Neural crest cell (in vitro differentiated cells): ENCODE data around the gene MRPL30. TPM values are rescaled to one million over a fixed set of nuclear protein-coding genes. Genes with fewer than 3 reads are reported as not detected.
"Not testable (repeated sequence)": the region's sequence is repeated elsewhere in the genome, so short reads cannot be mapped to it uniquely, and the experiment has no call there.

Experiments used
- DNase-seq: peaks from one replicate; pipeline ENCODE4 v3.0.0; 2021; ENCODE audit warnings: low read depth, mixed read lengths, low spot score
- H3K27ac Mint-ChIP-seq: one replicate; pipeline ENCODE4 v1.8.0; 2021; ENCODE audit warnings: mild to moderate bottlenecking, mixed read lengths; ENCODE audit not compliant: unreplicated experiment
- H3K27me3 Mint-ChIP-seq: 2 replicates; pipeline ENCODE4 v1.8.0; 2021; ENCODE audit warnings: low read depth, mild to moderate bottlenecking, mixed read lengths
- H3K36me3 Mint-ChIP-seq: 2 replicates; pipeline ENCODE4 v1.8.0; 2021; ENCODE audit warnings: low read depth, mild to moderate bottlenecking, mixed read lengths
- H3K4me1 Mint-ChIP-seq: 2 replicates; pipeline ENCODE4 v1.8.0; 2021; ENCODE audit warnings: mixed read lengths
- H3K4me3 Mint-ChIP-seq: one replicate; pipeline ENCODE4 v1.8.0; 2021; ENCODE audit warnings: mild to moderate bottlenecking, mixed read lengths
- H3K9me3 Mint-ChIP-seq: 2 replicates; pipeline ENCODE4 v1.8.0; 2021; ENCODE audit warnings: mixed read lengths
- total RNA-seq: library from RNA; stranded (reverse); gene quantifications from 2 replicates; pipeline ENCODE4 v1.2.1, GENCODE V29; 2021
- TF ChIP-seq, protein P1 (sequence below): fragments of 200-600 bp; sonication (generic); conservative IDR thresholded peaks from 2 replicates; pipeline ENCODE4 v1.5.0; 2021; ENCODE audit warnings: antibody characterized with exemption, mild to moderate bottlenecking

MRPL30 gene
- total RNA-seq, 1 donor from 2014 or later = 44.3 TPM

DNA sequence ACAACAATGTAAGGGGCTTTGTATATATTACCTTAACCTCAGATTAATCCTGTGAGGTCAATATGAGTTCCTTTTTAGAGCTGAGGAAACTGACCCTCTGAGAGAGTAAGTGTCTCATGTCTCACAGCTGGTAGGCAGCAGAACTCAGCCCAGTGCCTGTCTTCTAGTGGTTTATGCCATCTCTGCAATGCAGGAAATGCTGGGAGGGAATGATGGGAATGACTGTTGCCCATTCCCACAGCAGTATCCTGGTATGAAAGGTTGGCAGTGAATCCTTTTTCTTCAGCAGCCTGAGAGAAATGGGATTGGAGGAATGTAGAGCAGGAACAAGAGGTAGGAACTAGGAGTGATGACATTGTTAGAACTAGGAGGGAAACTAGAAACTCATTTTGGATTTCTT is 6.0 kb downstream of the MRPL30 start:
- no peak for DNase-seq
- Mint-ChIP-seq H3K4me3 (no peak overlapping the region), H3K36me3 (peaks cover 22% of the 10 kb centered on the region), H3K27ac (no peak overlapping the region), H3K27me3 (no peaks in the 10 kb centered on the region), H3K4me1 (peaks cover 6% of the 10 kb centered on the region), H3K9me3 (peaks cover 3% of the 10 kb centered on the region)
- TF ChIP-seq, protein P1, sequence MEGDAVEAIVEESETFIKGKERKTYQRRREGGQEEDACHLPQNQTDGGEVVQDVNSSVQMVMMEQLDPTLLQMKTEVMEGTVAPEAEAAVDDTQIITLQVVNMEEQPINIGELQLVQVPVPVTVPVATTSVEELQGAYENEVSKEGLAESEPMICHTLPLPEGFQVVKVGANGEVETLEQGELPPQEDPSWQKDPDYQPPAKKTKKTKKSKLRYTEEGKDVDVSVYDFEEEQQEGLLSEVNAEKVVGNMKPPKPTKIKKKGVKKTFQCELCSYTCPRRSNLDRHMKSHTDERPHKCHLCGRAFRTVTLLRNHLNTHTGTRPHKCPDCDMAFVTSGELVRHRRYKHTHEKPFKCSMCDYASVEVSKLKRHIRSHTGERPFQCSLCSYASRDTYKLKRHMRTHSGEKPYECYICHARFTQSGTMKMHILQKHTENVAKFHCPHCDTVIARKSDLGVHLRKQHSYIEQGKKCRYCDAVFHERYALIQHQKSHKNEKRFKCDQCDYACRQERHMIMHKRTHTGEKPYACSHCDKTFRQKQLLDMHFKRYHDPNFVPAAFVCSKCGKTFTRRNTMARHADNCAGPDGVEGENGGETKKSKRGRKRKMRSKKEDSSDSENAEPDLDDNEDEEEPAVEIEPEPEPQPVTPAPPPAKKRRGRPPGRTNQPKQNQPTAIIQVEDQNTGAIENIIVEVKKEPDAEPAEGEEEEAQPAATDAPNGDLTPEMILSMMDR = no peak

DNA sequence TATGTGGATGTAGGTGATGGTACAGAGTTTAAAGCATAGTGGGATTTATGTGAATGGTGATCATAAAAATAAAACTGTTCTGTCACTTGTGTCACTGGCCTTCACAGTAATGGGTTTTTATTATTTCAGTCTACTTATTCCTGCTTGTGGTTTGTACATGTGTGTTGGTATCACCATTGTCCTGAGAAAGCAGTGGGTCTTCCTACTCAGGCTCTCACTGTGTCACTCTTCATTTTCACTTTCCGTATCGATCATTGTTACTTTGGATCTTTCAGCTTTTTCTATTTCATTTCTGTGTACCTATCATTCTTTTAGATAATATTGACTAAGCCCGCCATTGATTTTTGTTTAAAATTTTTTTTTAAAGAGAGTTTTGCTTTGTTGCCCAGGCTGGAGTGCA is 7.4 kb downstream of the MRPL30 start:
- H3K4me3 Mint-ChIP-seq = no peak overlapping the region
- peaks cover 32% of the 10 kb centered on the region for H3K36me3 Mint-ChIP-seq
- TF ChIP-seq, protein P1 = no peak
- H3K9me3 Mint-ChIP-seq = peaks cover 6% of the 10 kb centered on the region
- DNase-seq = no peak
- H3K27me3 Mint-ChIP-seq = no peaks in the 10 kb centered on the region
- H3K4me1 Mint-ChIP-seq = no peaks in the 10 kb centered on the region
- no peak overlapping the region for H3K27ac Mint-ChIP-seq

DNA sequence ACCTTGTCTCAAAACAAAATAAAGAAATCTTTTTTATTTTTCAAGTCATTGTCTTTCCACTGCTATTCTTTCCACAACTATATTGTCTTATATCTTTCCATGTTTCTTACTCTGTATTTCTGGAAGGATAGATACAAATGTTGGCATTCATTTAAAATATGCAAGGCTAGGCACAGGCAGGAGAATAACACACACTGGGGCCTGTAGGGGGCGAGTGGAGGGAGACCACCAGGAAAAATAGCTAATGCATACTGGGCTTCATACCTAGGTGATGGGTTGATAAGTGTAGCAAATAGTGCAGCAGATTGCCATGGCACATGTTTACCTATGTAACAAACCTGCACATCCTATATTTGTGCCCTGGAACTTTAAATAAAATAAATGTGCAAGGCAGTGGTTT is 9.6 kb downstream of the MRPL30 start:
- TF ChIP-seq, protein P1 = peak; percentile 27
- no peak overlapping the region for H3K27ac Mint-ChIP-seq
- no peak overlapping the region for H3K4me3 Mint-ChIP-seq
- peaks cover 40% of the 10 kb centered on the region for H3K36me3 Mint-ChIP-seq
- no peaks in the 10 kb centered on the region for H3K4me1 Mint-ChIP-seq
- H3K9me3 Mint-ChIP-seq = peaks cover 6% of the 10 kb centered on the region
- H3K27me3 Mint-ChIP-seq = no peaks in the 10 kb centered on the region
- no peak for DNase-seq

DNA sequence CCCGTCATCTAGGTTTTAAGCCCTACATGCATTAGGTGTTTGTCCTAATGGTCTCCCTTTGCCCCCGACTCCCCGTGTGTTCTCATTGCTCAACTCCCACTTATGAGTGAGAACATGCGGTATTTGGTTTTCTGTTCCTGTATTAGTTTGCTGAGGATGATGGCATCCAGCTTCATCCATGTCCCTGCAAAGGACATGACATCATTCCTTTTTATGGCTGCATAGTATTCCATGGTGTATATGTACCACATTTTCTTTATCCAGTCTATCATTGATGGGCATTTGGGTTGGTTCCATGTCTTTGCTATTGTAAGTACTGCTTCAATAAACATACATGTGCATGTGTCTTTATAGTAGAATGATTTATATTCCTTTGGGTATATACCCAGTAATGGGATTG is 11.4 kb downstream of the MRPL30 start:
- not testable (repeated sequence) for H3K27me3 Mint-ChIP-seq, H3K27ac Mint-ChIP-seq, DNase-seq, H3K9me3 Mint-ChIP-seq, H3K4me1 Mint-ChIP-seq, H3K4me3 Mint-ChIP-seq
- H3K36me3 Mint-ChIP-seq = peaks cover 37% of the 10 kb centered on the region

DNA sequence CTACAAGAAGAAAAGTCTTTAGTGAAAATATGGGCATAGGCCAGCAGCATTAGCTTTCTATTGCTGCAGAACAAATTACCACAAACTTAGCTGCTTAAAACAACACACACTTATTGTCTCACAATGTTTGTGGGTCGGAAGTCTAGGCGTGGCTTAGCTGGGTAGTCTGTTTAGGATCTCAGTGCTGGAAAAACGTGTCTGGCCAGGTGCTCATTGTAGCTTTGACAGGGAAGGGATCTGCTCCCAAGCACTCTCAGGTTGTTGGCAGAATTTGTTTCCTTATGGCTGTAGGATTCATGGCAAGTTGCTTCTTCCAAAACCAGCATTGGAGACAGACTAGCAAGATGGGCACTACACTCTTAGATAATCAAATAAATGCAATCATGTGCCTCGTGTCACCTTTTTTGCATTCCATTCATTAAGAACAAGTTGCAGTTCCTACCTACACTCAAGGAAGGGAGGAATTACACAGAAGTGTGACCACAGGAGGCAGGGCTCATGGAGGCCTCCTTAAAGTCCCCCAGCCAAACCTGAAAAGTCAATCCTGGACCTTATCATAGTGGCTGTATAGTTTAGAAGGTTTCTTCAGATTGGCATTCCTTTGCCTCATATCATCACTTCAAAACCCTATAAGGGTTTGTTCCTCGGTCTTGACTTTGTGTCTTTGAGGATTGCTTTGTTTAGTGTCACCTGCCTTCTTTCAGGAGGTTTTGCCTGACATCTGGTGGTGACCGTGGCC is 17.3 kb downstream of the MRPL30 start:
- Mint-ChIP-seq H3K36me3 (peaks cover 18% of the 10 kb centered on the region), H3K27ac (no peak overlapping the region), H3K27me3 (no peaks in the 10 kb centered on the region), H3K4me3 (no peak overlapping the region), H3K4me1 (no peaks in the 10 kb centered on the region), H3K9me3 (peaks cover 4% of the 10 kb centered on the region)
- DNase-seq = no peak
- TF ChIP-seq, protein P1 = no peak

DNA sequence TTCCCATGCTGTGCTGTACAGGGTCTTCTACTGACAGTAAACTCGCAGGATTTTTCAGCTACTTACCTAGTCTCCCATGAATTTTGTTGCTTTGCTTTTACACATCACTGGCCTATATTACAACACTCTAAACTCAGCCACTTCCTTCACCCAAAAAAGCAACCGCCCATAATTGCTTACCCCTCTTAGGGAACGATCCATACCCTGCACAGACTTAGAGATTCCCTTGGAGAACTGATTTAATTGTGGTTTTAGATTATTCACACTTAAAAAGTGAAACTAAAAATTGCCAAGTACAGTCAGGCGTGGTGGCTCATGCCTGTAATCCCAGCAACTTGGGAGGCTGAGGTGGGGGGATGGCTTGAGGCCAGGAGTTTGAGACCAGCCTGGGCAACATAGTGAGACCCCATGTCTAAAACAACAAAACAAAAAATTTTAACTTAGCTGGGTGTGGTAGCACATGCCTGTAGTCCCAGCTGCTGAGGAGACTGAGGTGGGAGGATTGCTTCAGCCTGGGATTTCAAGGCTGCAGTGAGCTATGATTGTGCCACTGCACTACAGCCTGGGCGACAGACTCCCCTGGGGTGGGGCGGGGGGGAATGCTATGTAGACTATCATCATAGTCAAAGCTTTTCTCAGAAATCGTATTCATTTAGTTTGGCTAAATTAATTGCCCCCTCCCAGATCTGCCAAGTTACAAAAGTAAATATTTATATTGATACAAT is 19.3 kb downstream of the MRPL30 start:
- Mint-ChIP-seq H3K27me3 (no peaks in the 10 kb centered on the region), H3K4me1 (no peaks in the 10 kb centered on the region), H3K9me3 (peaks cover 4% of the 10 kb centered on the region), H3K36me3 (peaks cover 22% of the 10 kb centered on the region), H3K27ac (no peak overlapping the region), H3K4me3 (no peak overlapping the region)
- TF ChIP-seq, protein P1 = no peak
- DNase-seq = no peak
